ENCODE measurements around the gene PHETA2. TPM values are rescaled to one million over a fixed set of nuclear protein-coding genes. Genes with fewer than 3 reads are reported as not detected.

The PHETA2 gene
- total and polyA plus RNA-seq, 2 of the 13 experiments (the other 11 are each of a cell fraction or from before 2014, with no cell fraction given): 0.07 TPM; not detected in 1

GRCh38 chr22:42090596-42091454, 16.8 kb downstream of the PHETA2 start, which contains the start of gene NDUFA6 (continued):
- no peak for TF ChIP-seq ATF7 (IDR thresholded peaks at IDR 0.05)
- peak; percentile 21; the same call in 1 of the 2 replicates for TF ChIP-seq ATF7 (CRISPR knock-in tag; IDR thresholded peaks at IDR 0.05)
- peak; percentile 87 for TF ChIP-seq ZHX1 (CRISPR knock-in tag; IDR thresholded peaks at IDR 0.05; ENCODE audit: low read depth)
- TF ChIP-seq TFDP1 (CRISPR knock-in tag; IDR thresholded peaks at IDR 0.05; ENCODE audit: borderline replicate concordance): peak; percentile 28; the same call in 1 of the 2 replicates
- TF ChIP-seq SOX13 (IDR thresholded peaks at IDR 0.05): no peak; the same call in 1 of the 2 replicates
- peak in 1 of 2 experiments; percentile 7; a peak in 1 of 4 replicates for TF ChIP-seq SOX13 (CRISPR knock-in tag; conservative IDR thresholded peaks at IDR 0.05 in 1 of 2, IDR thresholded peaks at IDR 0.05 in 1 of 2)
- TF ChIP-seq LCORL (IDR thresholded peaks at IDR 0.05): no peak
- peak; percentile 63; the same call in 1 of the 2 replicates for TF ChIP-seq LCORL (CRISPR knock-in tag; IDR thresholded peaks at IDR 0.05)
- peak; percentile 95 for TF ChIP-seq ZFY (CRISPR knock-in tag; IDR thresholded peaks at IDR 0.05)
- peak; percentile 80; the same call in 1 of the 2 replicates for TF ChIP-seq ZNF232 (CRISPR knock-in tag; IDR thresholded peaks at IDR 0.05; ENCODE audit: borderline replicate concordance)
- TF ChIP-seq ZNF749 (CRISPR knock-in tag; IDR thresholded peaks at IDR 0.05; ENCODE audit: borderline replicate concordance): no peak
- peak; percentile 97 to 98 for TF ChIP-seq HMGXB4 (CRISPR knock-in tag; IDR thresholded peaks at IDR 0.05; ENCODE audit: borderline replicate concordance in 1 of 2, low read depth in 1 of 2)
- no peak for TF ChIP-seq DNMT1 (CRISPR knock-in tag; IDR thresholded peaks at IDR 0.05)
- peak; percentile 83 for TF ChIP-seq ZMYM4 (CRISPR knock-in tag; IDR thresholded peaks at IDR 0.05)
- peak; percentile 40; the same call in 1 of the 2 replicates for TF ChIP-seq FOXA3 (CRISPR knock-in tag; IDR thresholded peaks at IDR 0.05)
- TF ChIP-seq SALL1 (CRISPR knock-in tag; IDR thresholded peaks at IDR 0.05): peak; percentile 62; the same call in 1 of the 2 replicates
- 0 out of 2 replicates have a peak, but pooled peaks have one; percentile 52 for TF ChIP-seq EED (CRISPR knock-in tag; IDR thresholded peaks at IDR 0.05)
- TF ChIP-seq GABPA (IDR thresholded peaks at IDR 0.05; ENCODE audit: low read depth, low read length): no peak
- TF ChIP-seq GABPA (CRISPR knock-in tag; IDR thresholded peaks at IDR 0.05; ENCODE audit: low read depth): peak; percentile 47; the same call in 1 of the 2 replicates
- peak; percentile 43; the same call in 1 of the 2 replicates for TF ChIP-seq ZBTB10 (CRISPR knock-in tag; IDR thresholded peaks at IDR 0.05; ENCODE audit: borderline replicate concordance)
